HG02885 (cell line): ENCODE data around the gene PPP1R18.
"Not testable (repeated sequence)": the region's sequence is repeated elsewhere in the genome, so short reads cannot be mapped to it uniquely, and the experiment has no call there.

Experiments
- ATAC-seq: cut with Tn5 transposase; IDR thresholded peaks from one replicate; pipeline ENCODE4 v1.9.1; 2021; ENCODE audit warnings: mild to moderate bottlenecking; ENCODE audit not compliant: unreplicated experiment, poor library complexity

Gene PPP1R18

DNA sequence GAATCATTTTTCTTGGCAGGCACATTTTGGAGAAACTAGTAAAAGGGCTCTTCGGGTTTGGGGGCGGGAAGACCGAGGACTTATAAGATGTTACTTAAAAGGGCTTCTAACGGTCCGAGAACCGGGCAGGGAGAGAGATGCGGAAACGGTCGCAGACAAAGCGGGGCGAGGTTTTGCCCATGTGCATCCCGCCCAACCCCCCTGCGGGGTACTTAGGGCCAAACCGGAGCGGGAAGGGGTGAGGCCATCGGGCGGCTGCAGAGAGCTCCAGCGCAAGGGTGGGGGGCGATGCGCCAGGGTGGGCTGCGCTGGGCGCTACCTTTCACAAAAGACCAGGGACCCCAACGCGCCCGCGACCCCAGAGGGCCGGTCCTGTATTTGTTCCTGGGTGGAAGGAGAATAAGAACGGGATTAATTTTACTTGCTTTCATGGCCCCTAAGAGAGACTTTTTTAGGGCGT is 34.3 kb upstream of the PPP1R18 start:
- no peak for ATAC-seq

DNA sequence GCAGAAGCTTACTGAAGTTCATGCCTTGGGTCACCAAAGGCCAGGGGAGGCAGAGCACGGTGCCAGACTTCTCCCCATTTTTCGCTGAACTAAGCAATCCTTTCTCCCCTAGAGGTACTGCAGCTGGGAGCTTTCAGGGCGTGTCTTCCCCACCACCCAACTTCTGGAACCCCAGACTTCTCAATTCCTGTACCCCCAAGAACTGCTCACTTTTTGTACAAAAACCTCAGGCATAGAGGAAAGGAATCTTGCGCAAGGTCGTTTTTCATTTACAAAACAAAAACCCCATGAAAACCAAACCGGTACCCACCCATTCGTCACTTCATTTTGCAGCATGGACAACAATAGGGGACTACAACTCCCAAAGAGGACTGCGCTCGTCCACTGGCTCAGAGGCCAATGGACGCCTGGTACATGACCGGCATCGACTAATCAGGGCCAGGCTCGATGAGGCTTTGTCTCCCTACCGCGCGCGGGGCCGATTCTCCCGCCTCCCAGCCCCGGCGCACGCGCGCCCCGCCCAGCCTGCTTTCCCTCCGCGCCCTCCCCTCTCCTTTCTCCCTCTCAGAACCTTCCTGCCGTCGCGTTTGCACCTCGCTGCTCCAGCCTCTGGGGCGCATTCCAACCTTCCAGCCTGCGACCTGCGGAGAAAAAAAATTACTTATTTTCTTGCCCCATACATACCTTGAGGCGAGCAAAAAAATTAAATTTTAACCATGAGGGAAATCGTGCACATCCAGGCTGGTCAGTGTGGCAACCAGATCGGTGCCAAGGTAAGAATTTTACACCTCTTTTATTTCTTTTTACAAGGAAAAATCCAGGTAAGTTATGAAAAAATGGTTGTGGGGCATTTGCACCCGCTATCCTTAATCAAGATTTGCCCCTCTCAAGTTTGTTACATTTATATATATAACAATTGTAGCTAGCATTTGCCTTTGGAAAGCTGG is 33.6 kb upstream of the PPP1R18 start, which contains the start of gene TUBB:
TUBB (plus strand) TSS at position 562 of the 947 bp plus-strand sequence; CDS start at position 717, 155 bp downstream.
- peak; percentile 48 for ATAC-seq

DNA sequence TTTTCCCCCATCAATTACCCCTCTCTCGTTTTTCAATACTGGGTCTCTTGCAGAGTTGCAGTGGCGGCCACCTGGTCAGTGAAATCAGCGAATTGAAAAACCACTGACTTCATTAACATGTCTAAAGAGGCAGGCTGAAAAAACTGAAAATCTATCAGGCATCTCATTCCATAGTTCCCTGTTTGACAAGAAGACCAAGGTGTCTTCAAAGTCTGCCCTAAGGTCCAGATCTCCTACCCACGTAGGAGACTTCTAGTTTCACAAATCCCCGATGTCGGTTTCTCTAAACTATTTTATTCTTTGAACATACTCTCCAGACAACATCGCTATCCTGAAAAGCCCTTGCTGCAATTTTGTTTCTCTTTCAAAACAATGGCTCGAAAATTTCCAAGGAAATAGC is 32.9 kb upstream of the PPP1R18 start:
- no peak for ATAC-seq

DNA sequence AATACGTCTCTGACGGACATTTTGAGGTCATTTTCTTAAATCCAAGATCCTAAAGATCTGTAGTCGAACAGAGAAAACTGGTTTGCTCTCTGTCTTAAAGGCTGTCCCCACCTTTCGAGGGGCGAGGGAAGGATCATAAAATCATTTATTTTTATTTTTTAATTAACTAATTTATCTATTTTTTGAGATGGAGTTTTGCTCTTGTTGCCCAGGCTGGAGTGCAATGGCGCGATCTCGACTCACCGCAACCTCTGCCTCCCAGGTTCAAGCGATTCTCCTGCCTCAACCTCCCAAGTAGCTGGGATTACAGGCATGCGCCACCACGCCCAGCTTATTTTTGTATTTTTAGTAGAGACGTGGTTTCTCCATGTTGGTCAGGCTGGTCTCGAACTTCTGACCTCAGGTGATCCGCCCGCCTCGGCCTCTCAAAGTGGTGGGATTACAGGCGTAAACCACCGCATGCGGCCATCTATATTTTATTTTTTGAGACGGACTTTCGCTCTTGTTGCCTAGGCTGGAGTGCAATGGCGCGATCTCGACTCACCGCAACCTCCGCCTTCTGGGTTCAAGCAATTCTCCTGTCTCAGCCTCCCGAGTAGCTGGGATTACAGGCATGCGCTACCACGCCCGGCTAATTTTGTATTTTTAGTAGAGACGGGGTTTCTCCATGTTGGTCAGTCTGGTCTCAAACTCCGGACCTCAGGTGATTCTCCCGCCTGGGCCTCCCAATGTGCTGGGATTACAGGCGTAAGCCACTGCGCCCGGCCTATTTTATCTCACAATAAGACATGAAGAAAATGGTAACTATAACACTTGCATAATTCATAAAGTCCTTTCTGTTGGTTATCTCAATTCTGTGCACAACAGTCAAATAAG is 31.6 kb upstream of the PPP1R18 start:
- ATAC-seq, result not testable (repeated sequence)

DNA sequence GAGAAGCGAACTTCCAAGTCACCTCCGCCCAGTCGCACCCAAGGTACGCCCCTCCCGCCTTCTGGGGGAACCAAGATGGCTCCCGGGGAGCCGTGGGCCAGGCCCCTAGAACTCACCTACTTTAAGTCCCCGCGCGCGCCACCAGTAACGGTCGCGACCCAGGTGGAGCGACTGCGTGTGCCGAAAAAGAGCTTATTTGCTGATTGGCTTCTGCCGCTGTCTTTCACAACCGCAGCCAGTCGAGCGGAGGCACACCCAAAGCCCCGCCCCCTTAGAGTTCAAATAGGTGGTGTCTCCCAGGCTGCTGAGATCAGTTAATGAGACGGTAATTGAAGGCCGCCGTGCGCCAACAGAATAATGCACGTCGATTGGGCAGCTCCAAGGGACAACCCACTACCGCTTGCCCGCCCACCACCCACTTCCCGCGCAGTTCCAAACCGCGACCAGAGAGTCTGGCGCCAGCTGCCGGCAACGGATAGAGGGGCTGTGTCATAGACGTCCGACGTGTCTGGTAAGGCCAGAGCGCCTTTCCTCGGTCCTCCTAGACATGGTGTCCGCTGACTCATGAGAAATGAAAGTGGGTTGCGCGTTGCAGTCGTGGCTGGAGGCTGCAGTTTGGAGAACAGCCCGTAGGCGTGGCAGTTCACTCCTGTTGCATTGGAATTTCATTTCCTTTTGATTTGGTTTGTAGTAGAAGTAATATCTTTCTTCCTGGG is 30.8 kb upstream of the PPP1R18 start, which contains the start of gene MDC1:
MDC1 (minus strand) TSS at position 153 of the 716 bp plus-strand sequence. CDS start 2,106 bp downstream, outside the sequence.
- peak; percentile 74 for ATAC-seq

DNA sequence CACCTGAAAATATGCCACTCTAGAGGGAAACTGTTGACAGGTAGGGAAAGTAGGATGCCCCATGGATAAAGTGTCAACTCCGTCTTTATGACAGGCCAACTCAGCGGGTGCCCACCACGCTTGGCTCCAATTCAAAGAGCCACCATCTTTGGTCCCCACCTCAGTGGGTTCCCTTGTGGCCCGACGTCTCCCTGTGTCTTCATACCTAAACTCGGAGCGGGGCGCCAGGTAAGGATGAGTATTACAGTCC is 30.4 kb upstream of the PPP1R18 start:
- ATAC-seq, result no peak

DNA sequence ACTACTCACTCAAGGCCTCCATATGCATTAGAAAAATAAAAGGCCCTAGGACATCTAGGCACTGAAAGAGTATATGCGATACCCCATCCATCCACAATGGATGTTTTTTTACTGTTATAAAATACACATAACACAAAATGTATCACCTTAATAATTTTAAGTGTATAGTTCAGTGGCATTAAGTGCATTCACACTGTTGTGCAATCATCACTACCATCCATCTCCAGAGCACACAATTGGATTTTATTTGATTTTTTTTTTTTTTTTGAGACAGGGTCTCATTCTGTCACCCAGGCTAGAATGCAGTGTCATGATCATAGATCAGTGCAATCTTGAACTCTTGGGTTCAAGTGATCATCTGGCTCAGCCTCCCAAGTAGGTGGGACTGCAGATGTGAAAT is 27.8 kb upstream of the PPP1R18 start:
- no peak for ATAC-seq

DNA sequence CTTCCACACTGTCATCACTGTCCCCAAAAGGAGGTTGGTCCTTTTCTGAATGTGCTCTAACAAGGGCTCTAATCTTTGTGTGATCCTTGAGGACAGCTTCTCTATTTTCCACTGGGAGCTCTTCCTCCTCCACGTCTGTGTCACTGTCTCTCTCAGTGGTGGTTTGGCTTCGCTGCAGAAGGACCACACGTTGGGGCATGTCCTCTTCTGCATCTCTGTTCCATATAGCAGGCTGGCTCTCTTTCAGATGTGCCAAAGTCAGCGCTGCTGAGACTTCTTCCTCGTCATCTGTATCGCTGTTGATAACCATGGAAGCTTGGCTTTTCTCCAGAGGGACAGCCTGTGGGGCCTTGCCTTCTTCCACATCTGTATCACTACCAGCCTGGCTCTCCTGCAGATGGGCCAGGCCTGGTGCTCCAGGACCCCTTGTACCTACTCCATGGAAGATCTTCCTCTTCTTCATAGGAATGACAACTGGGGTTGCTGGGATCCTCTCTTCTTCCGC is 26.0 kb upstream of the PPP1R18 start:
- ATAC-seq, result no peak

DNA sequence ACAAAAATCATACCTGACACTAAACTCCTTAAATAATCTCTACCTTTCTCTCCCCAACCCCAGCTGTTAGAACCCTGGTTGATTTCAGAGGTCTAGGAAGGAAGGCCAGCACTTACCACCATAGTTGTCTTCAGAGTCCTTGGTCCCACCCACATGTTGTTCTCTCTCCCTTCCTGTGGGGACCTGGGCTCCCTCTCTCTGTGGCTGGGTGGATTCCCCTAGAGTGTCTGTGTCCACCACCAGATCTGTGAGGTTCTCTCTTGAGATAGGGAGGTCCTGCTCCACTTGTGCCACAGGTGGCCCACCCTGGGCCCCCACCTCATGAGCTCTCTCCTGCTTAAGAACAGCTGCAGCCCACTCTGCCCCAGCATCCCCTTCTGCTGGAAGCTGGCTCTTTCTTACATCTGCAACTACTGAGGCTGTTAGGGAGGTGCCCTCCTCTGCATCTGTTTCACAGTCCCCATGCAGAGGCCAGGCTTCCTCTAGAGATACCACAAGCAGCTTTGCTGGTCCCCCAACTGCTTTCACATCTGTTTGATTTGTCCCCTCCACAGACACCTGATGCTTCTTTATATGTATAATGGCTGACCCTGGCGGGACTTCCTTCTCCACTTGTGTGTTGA is 25.4 kb upstream of the PPP1R18 start:
- no peak for ATAC-seq

DNA sequence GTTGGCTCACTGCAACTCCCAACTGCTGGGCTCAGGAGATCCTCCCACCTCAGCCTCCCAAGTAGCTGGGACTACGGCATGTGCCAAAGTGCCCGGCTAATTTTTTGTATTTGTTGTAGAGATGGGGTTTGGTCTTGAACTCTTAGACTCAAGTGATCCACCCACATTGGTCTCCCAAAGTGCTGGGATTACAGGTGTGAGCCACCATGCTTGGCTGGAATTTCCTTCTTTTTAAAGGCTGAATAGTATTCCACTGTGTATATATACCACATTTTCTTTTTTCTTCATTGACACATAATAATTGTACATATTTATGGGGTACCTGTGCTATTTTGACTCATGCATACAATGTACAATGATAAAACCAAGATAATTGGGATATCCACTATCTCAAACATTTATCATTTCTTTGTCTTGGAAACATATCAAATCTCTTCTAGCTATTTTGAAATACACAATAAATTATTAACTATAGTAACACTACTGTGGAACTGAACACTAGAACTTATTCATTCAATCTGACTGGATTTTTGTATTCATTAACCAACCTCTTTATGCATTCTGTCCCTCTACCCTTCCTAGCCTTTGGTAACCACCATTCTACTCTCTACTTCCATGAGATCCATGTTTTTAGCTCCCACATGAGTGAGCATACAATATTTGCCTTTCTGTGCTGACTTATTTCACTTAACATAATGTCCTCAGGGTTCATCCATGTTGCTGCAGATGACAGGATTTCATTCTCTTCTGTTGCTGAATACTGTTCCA is 22.8 kb upstream of the PPP1R18 start:
- ATAC-seq, result no peak

DNA sequence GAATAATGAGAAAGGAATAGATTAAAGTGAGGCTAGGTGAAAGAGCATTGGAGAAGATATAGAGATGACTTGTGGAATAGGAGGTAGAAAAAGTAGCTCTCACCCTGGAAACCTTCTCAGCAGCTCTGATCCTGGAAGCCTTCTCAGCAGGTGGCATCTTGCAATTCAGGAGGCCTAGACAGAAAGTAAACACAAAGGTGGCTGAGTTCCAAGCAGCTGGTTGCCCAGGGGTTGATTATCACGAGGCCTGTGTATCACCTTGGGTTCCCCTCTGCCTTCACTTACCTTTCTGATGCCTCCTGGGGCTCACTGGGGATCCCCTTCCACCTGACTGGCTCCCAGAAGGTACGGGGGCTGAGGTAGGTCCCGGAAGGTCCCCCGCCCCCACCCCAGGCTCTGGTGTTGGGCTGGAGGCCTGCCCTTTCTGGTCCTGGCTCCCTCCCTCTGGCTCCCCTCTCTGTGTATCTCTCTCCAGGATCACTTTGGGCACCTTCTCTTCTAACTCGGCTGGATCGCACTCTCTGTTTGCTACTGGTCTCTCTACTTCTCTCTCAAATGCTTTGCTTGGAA is 20.9 kb upstream of the PPP1R18 start:
- no peak for ATAC-seq

DNA sequence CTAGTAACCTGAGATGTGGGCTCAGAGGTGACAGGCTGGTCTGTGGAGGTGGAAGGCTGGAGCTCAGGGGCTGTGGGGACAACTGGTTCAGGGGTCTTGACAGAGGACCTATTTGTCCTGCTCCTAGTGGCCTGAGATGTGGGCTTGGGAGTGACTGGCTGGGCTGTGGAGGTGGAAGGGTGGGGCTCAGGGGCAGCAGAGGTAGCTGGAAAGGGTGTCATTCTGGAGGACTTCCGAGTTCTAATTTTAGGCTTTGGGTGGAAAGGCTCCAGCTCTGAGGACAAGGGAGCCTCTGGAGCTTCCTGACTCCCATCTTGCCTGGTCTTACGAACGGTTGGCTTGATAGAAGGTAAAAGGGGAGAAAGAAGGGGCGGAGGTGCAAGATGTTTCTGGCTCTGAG is 19.2 kb upstream of the PPP1R18 start:
- no peak for ATAC-seq

DNA sequence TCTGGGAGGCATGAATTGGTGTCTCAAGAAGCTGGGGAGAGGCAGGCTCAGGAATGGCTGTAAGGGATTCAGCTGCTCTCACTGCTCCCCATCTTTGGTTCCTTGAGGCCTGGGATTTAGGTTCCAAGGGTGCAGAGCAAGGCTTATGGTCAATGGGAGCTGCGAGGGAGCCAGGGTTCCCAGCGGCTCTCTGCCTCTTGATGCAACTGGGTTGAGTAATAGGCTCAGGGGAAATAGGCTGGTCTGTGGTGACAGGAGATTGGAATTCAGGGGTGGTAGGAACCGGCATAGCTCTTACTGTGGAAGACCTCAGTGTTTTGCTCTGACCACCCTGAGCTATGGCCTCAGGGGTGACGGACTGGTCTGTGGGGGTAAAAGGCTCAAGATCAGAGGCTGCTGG is 17.4 kb upstream of the PPP1R18 start:
- ATAC-seq, result no peak

DNA sequence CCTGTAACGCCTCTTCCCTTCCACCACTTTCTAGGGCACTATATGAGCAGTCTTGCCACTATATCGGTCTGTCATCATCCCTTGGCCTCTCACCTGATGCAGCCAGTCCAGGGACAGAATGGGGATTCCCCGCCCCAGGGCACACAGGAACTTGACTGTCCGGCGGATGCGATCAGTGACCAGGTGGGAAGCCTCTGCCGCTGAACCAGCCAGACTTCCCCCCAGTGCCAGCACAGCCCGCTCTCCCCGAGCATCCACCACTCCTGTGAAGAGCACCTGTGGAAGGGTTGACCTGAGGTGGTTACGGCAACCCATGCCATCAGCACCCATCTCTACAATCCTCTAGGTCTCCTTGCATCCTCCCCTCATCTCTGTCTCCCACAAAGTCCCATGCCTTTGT is 16.6 kb upstream of the PPP1R18 start:
- ATAC-seq, result no peak

DNA sequence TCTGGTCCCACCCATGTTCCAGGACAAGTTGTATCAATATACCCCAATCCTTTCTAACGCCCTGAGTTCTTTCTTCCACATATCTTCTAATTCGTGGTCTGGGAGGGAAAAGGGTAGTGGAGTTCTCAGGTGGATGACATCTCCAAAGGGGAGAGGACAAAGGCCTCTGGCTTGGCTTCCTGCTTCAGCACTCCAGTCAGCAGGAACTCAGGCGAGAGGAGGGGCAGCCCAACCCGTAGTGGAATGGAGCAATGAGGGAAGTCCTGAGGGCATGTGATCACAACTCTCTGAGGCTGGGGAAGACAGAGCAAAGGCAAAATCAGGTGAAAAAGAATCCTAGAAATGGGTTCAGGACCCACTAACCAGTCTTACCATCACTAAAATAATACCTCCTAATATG is 13.9 kb upstream of the PPP1R18 start:
- ATAC-seq, result no peak

DNA sequence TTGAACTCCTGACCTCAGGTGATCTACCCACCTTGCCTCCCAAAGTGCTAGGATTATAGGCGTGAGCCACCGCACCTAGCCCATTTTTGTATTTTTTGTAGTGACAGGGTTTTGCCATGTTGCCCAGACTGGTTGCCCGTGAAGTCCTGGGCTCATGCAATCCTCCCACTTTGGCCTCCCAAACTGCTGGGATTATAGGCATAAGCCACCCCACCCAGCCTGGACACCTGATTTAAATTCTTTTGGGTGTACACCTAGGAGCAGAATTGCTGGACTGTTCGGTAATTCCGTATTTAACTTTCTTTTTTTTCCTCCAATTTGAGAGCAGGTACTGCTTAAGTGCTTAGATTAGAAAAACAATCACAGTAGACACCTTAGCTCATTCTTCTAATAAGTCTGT is 10.0 kb upstream of the PPP1R18 start:
- ATAC-seq, result no peak

DNA sequence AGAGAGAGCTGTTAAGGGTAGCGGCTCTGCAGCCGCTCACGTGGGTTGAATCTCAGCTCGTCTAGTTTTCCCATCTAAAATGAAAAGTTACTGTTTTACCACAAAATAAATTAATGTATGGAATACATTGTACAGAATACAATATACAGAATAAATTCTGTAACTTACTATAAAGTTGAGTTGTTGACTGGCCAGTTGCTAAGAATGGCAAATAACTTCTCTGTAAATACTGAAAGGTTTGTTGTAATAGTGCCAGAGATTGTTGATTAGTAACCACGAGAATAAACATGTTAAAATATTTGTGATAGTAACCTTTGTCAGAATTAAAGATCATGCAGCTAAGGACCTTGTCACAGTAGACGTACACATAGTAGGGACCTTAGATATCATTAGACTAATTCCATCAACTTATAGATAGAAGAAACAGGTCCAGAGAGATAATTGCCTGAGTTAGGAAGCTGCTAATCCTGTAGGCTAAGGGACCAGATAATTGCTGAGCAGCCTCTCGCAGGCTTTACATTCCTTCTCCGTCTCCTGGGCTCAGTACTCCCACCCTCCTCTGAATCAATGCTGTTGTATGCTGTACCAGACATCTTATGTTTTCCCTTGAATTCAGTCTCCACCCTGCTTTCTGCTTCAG is 4.9 kb upstream of the PPP1R18 start:
- no peak for ATAC-seq
